LHCN-M2 (cell line): ENCODE measurements around the gene GAMT. TPM values are rescaled to one million over a fixed set of nuclear protein-coding genes. Genes with fewer than 3 reads are reported as not detected.
"Not testable (repeated sequence)": the region's sequence is repeated elsewhere in the genome, so short reads cannot be mapped to it uniquely, and the experiment has no call there.

Experiments used
- DNase-seq: peaks from one replicate; pipeline ENCODE4 v3.0.0-alpha.2; 2012; ENCODE audit warnings: low read depth
- total RNA-seq: library from RNA; depleted of rRNA; stranded (reverse); fragments of >200 nt; gene quantifications from 2 replicates; pipeline ENCODE4 v1.2.3, GENCODE V29; 2014

Gene GAMT
- total RNA-seq, 1 experiment from 2014 or later: 100 TPM

GRCh38 chr19:1434040-1434366 is 32.7 kb upstream of the GAMT start:
- DNase-seq: no peak

- no peak for DNase-seq
These were observed 32.0 kb upstream of the GAMT start for GRCh38 chr19:1433119-1434039.

GRCh38 chr19:1432507-1432887 is 31.2 kb upstream of the GAMT start:
- no peak for DNase-seq

GRCh38 chr19:1431759-1432506 is 30.6 kb upstream of the GAMT start:
- DNase-seq: no peak

DNA sequence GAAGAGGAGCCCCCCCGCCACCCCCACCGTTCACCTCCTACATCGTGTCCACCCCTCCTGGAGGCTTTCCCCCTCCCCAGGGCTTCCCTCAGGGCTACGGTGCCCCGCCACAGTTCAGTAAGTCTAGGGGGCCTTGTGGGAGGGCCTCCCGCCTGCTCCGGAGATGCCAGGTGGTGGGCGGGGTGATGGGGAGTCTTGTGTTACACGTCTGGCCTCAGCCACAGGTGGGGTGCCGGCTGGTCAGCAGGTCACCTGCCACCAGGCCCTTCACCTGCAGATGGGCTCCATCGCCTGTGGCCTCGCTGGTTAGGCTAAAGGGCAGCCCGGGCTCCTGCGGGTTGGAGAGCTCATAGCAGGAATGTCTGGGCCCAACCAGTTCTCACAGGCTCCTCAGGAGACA is 28.9 kb upstream of the GAMT start:
- DNase-seq: no peak

- DNase-seq: no peak
These were observed 28.4 kb upstream of the GAMT start for GRCh38 chr19:1429750-1430149.

- no peak for DNase-seq
These were observed 27.5 kb upstream of the GAMT start for GRCh38 chr19:1428738-1429391.

DNA sequence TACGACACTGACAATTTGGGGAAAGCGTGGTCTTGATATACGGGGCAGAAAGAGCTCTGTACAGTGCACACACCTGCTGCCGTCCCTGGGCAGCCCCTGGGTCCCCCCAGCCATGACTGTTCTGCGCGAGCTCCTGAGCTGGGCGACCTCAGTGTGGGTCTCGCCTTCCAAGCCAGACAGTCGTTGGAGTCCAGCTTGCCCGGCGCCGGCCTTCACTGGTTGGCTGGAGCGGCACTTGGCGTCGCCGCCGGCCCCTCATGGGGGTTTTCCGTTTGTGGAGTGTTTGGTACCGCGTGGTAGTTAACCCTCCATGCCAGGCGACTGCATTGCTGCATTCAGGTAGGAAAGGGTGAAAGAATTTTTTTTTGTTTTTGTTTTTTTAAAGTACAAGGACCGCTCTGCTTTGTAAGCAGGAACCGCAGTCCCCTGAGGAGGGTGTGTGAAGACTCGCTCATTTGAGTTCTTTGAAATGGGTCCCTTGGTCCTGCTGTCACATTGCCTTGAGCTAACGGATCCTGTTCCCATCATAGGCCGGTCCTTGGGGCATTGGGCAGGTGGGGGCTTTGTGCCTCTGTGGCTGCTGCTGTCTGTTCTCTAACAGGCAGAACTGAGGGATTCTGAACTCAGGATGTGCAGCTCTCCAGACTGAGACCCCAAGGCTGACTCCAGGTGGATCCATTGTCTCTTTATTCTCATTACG is 26.0 kb upstream of the GAMT start:
- no peak for DNase-seq

GRCh38 chr19:1426736-1427135 is 25.4 kb upstream of the GAMT start:
- no peak for DNase-seq

- DNase-seq: no peak
These were observed 24.6 kb upstream of the GAMT start for GRCh38 chr19:1425902-1426301.

GRCh38 chr19:1425102-1425837 is 23.9 kb upstream of the GAMT start:
- DNase-seq: no peak

GRCh38 chr19:1424192-1424955 is 23.0 kb upstream of the GAMT start:
- no peak for DNase-seq

DNA sequence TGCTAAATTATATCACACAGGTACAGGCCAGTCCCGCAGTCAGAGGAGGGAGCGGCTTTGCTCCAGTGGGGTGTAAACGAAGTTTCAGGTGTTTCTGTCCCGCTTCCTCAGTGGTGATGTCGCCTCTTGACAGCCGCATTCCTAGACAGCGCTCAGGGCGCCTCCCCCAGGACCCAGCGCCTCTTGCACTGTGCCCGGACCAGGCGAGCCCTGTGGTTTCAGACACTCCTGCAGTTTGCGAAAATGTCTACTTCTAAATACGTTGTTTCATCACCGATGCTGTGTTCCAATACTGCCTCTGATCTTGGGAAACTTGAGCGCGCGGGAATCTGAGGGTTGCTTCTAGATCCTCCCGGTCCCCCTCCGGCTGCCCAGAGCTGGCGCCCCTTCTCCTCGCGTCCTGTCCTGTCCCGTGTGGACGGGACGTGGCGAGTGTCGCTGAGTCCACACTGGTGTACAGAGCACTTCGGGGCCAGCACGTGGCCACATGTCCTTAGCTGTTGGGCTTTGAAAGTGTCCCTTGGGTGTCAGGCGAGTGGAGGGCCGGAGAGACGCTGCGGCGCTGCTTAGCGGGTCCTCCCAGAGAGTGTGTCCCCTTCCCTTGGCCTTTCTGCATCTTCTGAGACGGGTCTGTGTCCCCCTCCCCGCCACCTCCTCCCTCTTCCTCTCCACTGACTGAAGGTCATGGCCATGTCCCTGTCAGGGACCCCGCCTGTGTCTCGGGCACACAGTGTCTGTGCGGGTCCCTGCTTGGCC is 22.3 kb upstream of the GAMT start:
- no peak for DNase-seq

- DNase-seq: no peak
These were observed 21.6 kb upstream of the GAMT start for GRCh38 chr19:1422943-1423342.

- no peak for DNase-seq
These were observed 21.0 kb upstream of the GAMT start for GRCh38 chr19:1422360-1422759.

GRCh38 chr19:1421958-1422305 is 20.6 kb upstream of the GAMT start:
- no peak for DNase-seq

DNA sequence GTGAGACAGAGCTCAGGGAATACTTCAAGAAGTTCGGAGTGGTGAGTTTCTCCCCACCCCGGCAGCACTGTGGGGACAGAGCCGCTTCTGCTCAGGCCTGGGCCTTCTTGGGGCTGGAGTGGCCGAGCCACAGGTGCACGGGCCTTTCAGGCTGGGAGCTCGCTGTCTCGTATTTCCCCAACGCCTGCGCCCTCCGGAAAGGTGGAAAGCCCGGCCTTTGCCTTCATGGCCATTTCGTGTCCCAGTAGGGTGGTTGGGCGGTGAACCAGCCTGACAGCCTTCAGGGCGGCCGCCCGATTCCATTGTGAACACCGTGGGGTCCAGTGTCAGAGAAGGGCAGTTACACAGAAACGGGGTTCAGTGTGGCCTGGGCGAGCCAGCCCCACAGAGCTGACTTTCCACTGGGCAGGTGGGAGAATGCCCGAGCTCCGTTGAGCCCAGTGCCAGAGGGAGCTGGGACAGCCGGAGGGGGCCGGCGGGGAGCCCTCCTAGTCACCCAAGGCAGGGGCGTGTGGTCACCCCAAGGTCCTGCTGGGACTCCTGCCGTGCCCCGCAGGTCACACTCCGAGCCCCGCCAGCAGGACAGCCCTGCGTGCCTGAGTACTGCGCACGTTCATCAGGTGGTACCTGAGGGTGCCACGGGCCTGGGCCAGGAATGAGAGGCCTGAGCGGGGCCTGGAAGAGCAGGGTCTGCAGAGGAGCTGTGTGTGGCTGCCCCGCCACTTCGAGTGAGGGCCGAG is 20.0 kb upstream of the GAMT start:
- DNase-seq: no peak

GRCh38 chr19:1420590-1420989 is 19.2 kb upstream of the GAMT start:
- DNase-seq: no peak

- DNase-seq: not testable (repeated sequence)
These were observed 18.7 kb upstream of the GAMT start for GRCh38 chr19:1420085-1420484.
